ENCODE measurements around the gene ALOX5AP.

Gene ALOX5AP

GRCh38 chr13:30722361-30722760, 13.0 kb upstream of the ALOX5AP start:
- Histone ChIP-seq H3K9ac (no peak overlapping the region), H3K36me3 (no peaks in the 10 kb centered on the region), H3K4me1 (peaks cover 51% of the 10 kb centered on the region), H3K4me3 (no peak overlapping the region), H3K27ac (peak overlapping the region; percentile 82; the same call in 1 of the 2 replicates), H3K4me2 (peak overlapping the region; percentile 82), H3K27me3 (no peaks in the 10 kb centered on the region), H3K9me3 (0 out of 2 replicates have a peak, but pooled peaks cover 5% of the 10 kb centered on the region), H4K20me1 (no peaks in the 10 kb centered on the region)
- TF ChIP-seq Cebpa-rat (IDR thresholded peaks at IDR 0.05) = no peak

- Histone ChIP-seq H3K4me3 (no peak overlapping the region), H3K27me3 (no peaks in the 10 kb centered on the region), H3K4me1 (peaks cover 31% of the 10 kb centered on the region), H4K20me1 (no peaks in the 10 kb centered on the region), H3K27ac (no peak overlapping the region), H3K36me3 (no peaks in the 10 kb centered on the region), H3K4me2 (no peak overlapping the region), H3K9ac (no peak overlapping the region), H3K9me3 (0 out of 2 replicates have a peak, but pooled peaks cover 5% of the 10 kb centered on the region)
- no peak for TF ChIP-seq Cebpa-rat (IDR thresholded peaks at IDR 0.05)
Observed at GRCh38 chr13:30724778-30725177, 10.6 kb upstream of the ALOX5AP start.

DNA sequence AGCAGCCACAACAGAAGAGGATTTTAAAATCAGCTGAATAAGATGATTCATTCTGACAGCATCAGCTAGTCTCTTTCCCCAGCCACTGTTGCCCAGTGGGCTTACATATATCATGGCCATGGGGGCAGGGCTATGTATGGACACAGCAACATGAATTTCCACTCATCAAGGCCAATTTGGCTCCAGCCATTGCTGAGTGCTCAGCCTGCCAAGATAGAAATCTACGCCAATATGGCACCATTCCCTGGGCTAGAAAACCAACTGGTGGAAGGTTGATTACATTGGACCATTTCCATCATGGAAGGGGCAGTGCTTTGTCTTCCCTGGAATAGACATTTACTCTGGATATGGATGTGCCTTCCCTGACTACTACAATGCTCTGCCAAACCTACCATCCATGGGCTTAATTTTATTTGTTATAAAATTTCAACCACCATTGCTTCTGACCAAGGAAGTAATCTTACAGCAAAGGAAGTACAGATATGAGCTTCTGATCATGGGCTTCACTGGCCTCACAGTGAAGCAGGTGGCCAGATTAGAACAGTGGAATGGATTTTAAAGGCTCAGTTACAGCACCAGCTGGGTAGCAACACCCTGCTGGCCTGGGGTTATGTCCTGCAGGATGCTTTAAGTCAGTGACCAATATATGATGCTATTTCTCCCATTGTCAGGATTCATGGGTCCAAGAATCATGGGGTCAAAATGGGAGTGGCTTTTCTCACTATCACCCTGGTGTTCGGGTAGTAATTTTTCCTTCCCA, 9.8 kb upstream of the ALOX5AP start:
- Histone ChIP-seq H3K9ac (no peak overlapping the region), H3K27me3 (no peaks in the 10 kb centered on the region), H3K27ac (no peak overlapping the region), H3K36me3 (no peaks in the 10 kb centered on the region), H3K4me1 (peaks cover 24% of the 10 kb centered on the region), H3K9me3 (0 out of 2 replicates have a peak, but pooled peaks cover 5% of the 10 kb centered on the region), H4K20me1 (no peaks in the 10 kb centered on the region), H3K4me2 (no peak overlapping the region), H3K4me3 (no peak overlapping the region)
- TF ChIP-seq Cebpa-rat (IDR thresholded peaks at IDR 0.05) = no peak

DNA sequence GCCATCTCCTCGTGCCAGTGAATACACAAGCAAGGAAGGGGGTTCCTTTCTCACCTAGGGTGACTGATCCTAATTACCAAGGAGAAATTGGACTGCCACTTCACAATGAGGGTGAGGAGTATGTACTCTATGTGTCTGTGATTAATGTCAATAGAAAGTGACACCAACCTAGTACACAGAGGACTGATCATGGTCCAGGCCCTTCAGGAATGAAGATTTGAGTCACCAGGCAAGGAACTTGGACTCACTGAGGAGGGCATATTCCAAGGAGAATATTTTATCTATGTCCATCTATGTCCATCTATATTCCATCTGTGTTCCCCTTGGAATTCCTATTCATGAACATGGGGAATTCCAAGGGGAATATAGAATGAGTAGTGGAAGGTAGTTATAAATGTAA, 9.2 kb upstream of the ALOX5AP start:
- Histone ChIP-seq H3K27me3 (no peaks in the 10 kb centered on the region), H3K9me3 (0 out of 2 replicates have a peak, but pooled peaks cover 5% of the 10 kb centered on the region), H3K27ac (no peak overlapping the region), H3K36me3 (no peaks in the 10 kb centered on the region), H3K4me2 (no peak overlapping the region), H3K4me3 (no peak overlapping the region), H3K4me1 (peaks cover 17% of the 10 kb centered on the region), H4K20me1 (no peaks in the 10 kb centered on the region), H3K9ac (no peak overlapping the region)
- no peak for TF ChIP-seq Cebpa-rat (IDR thresholded peaks at IDR 0.05)

- TF ChIP-seq Cebpa-rat (IDR thresholded peaks at IDR 0.05) = no peak
- Histone ChIP-seq H3K9ac (no peak overlapping the region), H3K27me3 (no peaks in the 10 kb centered on the region), H3K27ac (no peak overlapping the region), H3K36me3 (no peaks in the 10 kb centered on the region), H4K20me1 (no peaks in the 10 kb centered on the region), H3K9me3 (0 out of 2 replicates have a peak, but pooled peaks cover 5% of the 10 kb centered on the region), H3K4me2 (no peak overlapping the region), H3K4me3 (no peak overlapping the region), H3K4me1 (peaks cover 2% of the 10 kb centered on the region; the same call in 1 of the 2 replicates)
Observed at GRCh38 chr13:30727491-30728355, 7.6 kb upstream of the ALOX5AP start.

DNA sequence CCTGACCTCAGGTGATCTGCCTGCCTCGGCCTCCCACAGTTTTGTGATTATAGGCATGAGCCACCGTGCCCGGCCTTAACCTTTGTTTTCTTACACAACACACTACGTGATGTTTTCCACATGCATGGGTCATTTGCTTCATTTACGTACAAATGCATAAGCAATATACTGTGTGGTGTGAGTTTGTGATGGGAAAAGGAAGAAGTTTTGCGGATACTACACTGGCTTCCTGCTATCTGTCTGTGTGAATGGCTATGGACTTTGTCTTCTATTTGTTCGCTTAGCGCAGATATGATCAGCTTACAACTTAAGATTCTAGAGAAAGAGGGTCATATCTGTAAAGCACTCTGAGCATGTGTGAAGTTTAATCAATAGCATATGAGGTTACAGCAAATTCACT, 5.5 kb upstream of the ALOX5AP start:
- no peaks in the 10 kb centered on the region for H3K36me3 ChIP-seq
- peaks cover 17% of the 10 kb centered on the region for H3K4me1 ChIP-seq
- no peak overlapping the region for H3K27ac ChIP-seq
- no peak overlapping the region for H3K9ac ChIP-seq
- H3K27me3 ChIP-seq = no peaks in the 10 kb centered on the region
- 0 out of 2 replicates have a peak, but pooled peaks cover 2% of the 10 kb centered on the region for H3K9me3 ChIP-seq
- H4K20me1 ChIP-seq = no peaks in the 10 kb centered on the region
- no peak for TF ChIP-seq Cebpa-rat (IDR thresholded peaks at IDR 0.05)
- H3K4me3 ChIP-seq = no peak overlapping the region
- H3K4me2 ChIP-seq = no peak overlapping the region

DNA sequence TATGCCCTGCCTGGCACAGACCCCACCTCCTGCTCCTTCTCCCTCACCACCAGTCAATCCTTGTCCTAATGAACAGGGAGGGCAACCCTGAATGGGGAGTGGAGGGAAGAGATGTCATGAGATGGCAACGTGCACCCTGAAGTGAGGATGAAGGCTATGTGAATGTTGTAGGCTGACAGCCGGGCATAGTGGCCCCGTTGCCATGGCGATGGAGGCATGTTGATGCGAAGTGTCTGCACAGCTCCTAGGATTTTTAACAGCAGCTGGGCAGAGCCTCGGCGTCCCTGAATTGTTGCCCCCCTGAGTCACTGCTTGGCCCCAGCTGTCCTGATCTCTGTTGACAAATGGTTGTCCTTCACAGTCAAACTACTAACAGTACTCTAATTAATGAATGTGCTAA, 4.8 kb upstream of the ALOX5AP start:
- H3K9ac ChIP-seq = no peak overlapping the region
- peaks cover 24% of the 10 kb centered on the region for H3K4me1 ChIP-seq
- no peaks in the 10 kb centered on the region for H3K27me3 ChIP-seq
- H4K20me1 ChIP-seq = no peaks in the 10 kb centered on the region
- no peaks in the 10 kb centered on the region for H3K36me3 ChIP-seq
- no peak overlapping the region for H3K27ac ChIP-seq
- no peak overlapping the region for H3K4me2 ChIP-seq
- no peak overlapping the region for H3K4me3 ChIP-seq
- no peak for TF ChIP-seq Cebpa-rat (IDR thresholded peaks at IDR 0.05)
- no peaks in the 10 kb centered on the region for H3K9me3 ChIP-seq

DNA sequence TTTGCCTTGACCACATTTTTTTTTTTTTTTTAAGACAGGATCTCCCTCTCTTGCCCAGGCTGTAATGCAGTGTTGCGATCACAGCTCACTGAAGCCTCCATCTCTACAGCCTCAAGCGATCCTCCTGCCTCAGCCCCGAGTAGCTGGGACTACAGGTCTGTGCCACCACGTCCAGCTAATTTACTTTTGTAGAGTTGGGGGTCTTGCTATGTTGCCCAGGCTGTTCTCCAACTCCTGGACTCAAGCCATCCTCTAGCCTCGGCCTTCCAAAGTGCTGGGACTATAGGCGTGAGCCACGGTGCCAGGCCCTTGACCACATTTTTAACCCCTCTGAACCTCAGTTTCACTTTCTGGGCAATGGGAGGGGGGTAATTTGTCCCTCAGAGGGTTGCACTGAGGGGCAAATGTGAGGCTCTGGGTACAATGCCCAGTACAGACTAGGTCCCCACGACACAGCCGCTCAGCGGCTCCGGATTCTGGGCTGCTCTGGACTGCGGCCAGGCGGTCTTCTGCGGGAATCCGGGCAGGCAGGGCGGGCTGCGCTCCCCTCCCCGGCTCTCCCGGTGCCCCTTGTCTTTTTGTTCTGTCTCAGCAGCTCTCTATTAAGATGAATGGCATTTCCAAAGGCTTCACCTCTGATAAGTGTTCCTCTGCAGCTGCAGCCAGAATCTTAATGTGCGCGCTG, 3.8 kb upstream of the ALOX5AP start:
- no peaks in the 10 kb centered on the region for H3K36me3 ChIP-seq
- H3K27me3 ChIP-seq = no peaks in the 10 kb centered on the region
- peaks cover 34% of the 10 kb centered on the region for H3K4me1 ChIP-seq
- no peaks in the 10 kb centered on the region for H3K9me3 ChIP-seq
- no peak overlapping the region for H3K9ac ChIP-seq
- no peak overlapping the region for H3K27ac ChIP-seq
- H3K4me3 ChIP-seq = no peak overlapping the region
- no peaks in the 10 kb centered on the region for H4K20me1 ChIP-seq
- TF ChIP-seq Cebpa-rat (IDR thresholded peaks at IDR 0.05) = no peak
- H3K4me2 ChIP-seq = no peak overlapping the region

- no peak overlapping the region for H3K27ac ChIP-seq
Observed at GRCh38 chr13:30732046-30732390, 3.3 kb upstream of the ALOX5AP start.

More at GRCh38 chr13:30732046-30732390, 3.3 kb upstream of the ALOX5AP start:
- no peaks in the 10 kb centered on the region for H3K27me3 ChIP-seq
- H3K4me3 ChIP-seq = no peak overlapping the region
- H3K9ac ChIP-seq = no peak overlapping the region
- no peak for TF ChIP-seq Cebpa-rat (IDR thresholded peaks at IDR 0.05)
- no peaks in the 10 kb centered on the region for H3K9me3 ChIP-seq
- H4K20me1 ChIP-seq = no peaks in the 10 kb centered on the region
- peaks cover 39% of the 10 kb centered on the region for H3K4me1 ChIP-seq
- H3K36me3 ChIP-seq = no peaks in the 10 kb centered on the region
- H3K4me2 ChIP-seq = no peak overlapping the region

Measured in BLaER1 (cell line).